C4-2B (cell line): Measurements from ENCODE around the gene BUD13.

ENCODE experiments used
- H3K27ac ChIP-seq: fragments of 450-650 bp; 2 replicates; pipeline ENCODE4 v1.5.1; 2017
- ZFX ChIP-seq: fragments of 450-650 bp; IDR thresholded peaks from 2 replicates; pipeline ENCODE4 v1.6.1; 2017
- TF ChIP-seq, protein P1 (sequence below): fragments of 450-650 bp; conservative IDR thresholded peaks from 2 replicates; pipeline ENCODE4 v1.5.1; 2017; ENCODE audit warnings: mild to moderate bottlenecking

Gene BUD13

DNA sequence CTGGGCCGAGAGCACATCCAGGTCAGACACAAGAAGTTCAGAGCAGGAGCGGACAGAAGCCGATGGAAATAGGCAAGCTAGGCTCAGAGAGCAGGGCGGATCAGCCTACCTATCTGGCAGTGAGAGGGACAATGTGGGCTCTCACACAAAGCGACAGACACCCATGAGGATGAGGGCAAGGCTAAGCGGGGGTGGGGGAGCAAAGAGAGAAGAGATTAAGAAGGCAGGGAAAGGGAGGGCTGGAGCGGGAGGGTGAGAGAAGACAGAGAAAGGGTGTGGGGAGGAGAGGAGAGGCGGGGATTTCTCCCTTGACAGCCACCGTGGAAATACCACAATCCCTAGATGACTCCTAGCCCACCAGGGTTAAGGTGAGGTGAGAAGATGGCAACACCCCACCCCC is 57.9 kb downstream of the BUD13 start:
- H3K27ac ChIP-seq, result no peak overlapping the region
- no peak for TF ChIP-seq ZFX
- TF ChIP-seq, protein P1, sequence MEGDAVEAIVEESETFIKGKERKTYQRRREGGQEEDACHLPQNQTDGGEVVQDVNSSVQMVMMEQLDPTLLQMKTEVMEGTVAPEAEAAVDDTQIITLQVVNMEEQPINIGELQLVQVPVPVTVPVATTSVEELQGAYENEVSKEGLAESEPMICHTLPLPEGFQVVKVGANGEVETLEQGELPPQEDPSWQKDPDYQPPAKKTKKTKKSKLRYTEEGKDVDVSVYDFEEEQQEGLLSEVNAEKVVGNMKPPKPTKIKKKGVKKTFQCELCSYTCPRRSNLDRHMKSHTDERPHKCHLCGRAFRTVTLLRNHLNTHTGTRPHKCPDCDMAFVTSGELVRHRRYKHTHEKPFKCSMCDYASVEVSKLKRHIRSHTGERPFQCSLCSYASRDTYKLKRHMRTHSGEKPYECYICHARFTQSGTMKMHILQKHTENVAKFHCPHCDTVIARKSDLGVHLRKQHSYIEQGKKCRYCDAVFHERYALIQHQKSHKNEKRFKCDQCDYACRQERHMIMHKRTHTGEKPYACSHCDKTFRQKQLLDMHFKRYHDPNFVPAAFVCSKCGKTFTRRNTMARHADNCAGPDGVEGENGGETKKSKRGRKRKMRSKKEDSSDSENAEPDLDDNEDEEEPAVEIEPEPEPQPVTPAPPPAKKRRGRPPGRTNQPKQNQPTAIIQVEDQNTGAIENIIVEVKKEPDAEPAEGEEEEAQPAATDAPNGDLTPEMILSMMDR, result no peak

- H3K27ac ChIP-seq, result no peak overlapping the region
- TF ChIP-seq, protein P1, result no peak
- no peak for TF ChIP-seq ZFX
Measured at GRCh38 chr11:116712428-116712827, 60.4 kb downstream of the BUD13 start.

DNA sequence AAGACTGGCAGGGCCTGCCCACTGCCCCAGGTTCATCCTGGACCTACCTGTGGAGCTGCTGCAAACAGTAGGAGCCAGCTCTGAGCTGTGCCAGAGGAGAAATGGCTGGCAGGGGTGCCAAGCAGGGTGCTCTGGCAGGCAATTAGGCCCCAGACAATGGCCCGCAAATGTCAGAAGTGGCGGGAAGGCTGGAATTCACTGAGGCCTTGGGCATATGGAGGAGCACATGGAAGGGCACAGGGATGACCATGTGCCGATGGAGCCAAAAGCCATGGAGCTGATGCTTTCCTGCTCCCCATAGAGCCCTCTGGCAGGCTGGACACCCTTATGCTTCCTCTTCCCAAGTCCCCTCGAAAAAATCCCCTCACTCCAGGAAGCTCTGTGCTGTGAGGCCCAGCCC is 62.0 kb downstream of the BUD13 start:
- no peak for TF ChIP-seq ZFX
- TF ChIP-seq, protein P1, result no peak

GRCh38 chr11:116710001-116710674 is 62.6 kb downstream of the BUD13 start:
- TF ChIP-seq, protein P1, result no peak
- no peak for TF ChIP-seq ZFX
- no peak overlapping the region for H3K27ac ChIP-seq

More for the DNA sequence above, 62.0 kb downstream of the BUD13 start:
- no peak overlapping the region for H3K27ac ChIP-seq

- TF ChIP-seq, protein P1, result no peak
- no peak for TF ChIP-seq ZFX
- H3K27ac ChIP-seq, result no peak overlapping the region
Measured at GRCh38 chr11:116707746-116708145, 65.0 kb downstream of the BUD13 start.

GRCh38 chr11:116707161-116707629 is 65.6 kb downstream of the BUD13 start:
- H3K27ac ChIP-seq, result no peak overlapping the region
- TF ChIP-seq, protein P1, result no peak
- TF ChIP-seq ZFX, result no peak

GRCh38 chr11:116703421-116703820 is 69.4 kb downstream of the BUD13 start:
- no peak overlapping the region for H3K27ac ChIP-seq
- TF ChIP-seq ZFX, result no peak
- TF ChIP-seq, protein P1, result no peak
